Ascending aorta (tissue), 2 donors: ENCODE measurements around the gene SLC12A5. TPM values are rescaled to one million over a fixed set of nuclear protein-coding genes. Genes with fewer than 3 reads are reported as not detected.

Experiments
- DNase-seq, 2 donors: peaks; one replicate each; pipeline ENCODE4 v3.0.0-alpha.2; 2019; ENCODE audit warnings: low spot score in 2 of 2
- H3K27ac ChIP-seq, 2 donors: fragments of 200-600 bp; sonication (generic); one replicate each; pipeline ENCODE4 v1.5.1; 2016 to 2017; ENCODE audit warnings: mild to moderate bottlenecking in 1 of 2
- H3K27me3 ChIP-seq: fragments of 200-600 bp; sonication (generic); one replicate; pipeline ENCODE4 v1.5.1; 2017
- H3K36me3 ChIP-seq, 2 donors: fragments of 200-600 bp; sonication (generic); one replicate each; pipeline ENCODE4 v1.5.1; 2016
- H3K4me1 ChIP-seq, 2 donors: fragments of 200-600 bp; sonication (generic); one replicate each; pipeline ENCODE4 v1.5.1; 2016 to 2017; ENCODE audit warnings: mild to moderate bottlenecking in 1 of 2
- H3K4me3 ChIP-seq, 2 donors: fragments of 200-600 bp; sonication (generic); one replicate each; pipeline ENCODE4 v1.5.1; 2016 to 2017; ENCODE audit warnings: mild to moderate bottlenecking in 1 of 2
- H3K9me3 ChIP-seq, 2 donors: fragments of 200-600 bp; sonication (generic); one replicate each; pipeline ENCODE4 v1.5.1; 2016
- intact Hi-C: fragments of 100-400 bp; cut with DNase I; formaldehyde crosslinking; loops from one replicate; pipeline ENCODE4 v1.15.1; 2023
- total RNA-seq: library from RNA; depleted of rRNA; stranded (reverse); fragments of >200 nt; gene quantifications from one replicate; pipeline ENCODE4 v1.1.0, GENCODE V29; 2016
- TF ChIP-seq, protein P1 (sequence below), 3 experiments: fragments of 200-600 bp in 2 of 3; fragments of 450-650 bp in 1 of 3; sonication (generic) in 2 of 3; IDR thresholded peaks; one replicate each; pipeline ENCODE4 v1.5.1; 2016 to 2019; ENCODE audit warnings: antibody characterized with exemption in 3 of 3, mild to moderate bottlenecking in 1 of 3, moderate library complexity in 1 of 3

The SLC12A5 gene
- total RNA-seq, 1 donor from 2014 or later = not detected

DNA sequence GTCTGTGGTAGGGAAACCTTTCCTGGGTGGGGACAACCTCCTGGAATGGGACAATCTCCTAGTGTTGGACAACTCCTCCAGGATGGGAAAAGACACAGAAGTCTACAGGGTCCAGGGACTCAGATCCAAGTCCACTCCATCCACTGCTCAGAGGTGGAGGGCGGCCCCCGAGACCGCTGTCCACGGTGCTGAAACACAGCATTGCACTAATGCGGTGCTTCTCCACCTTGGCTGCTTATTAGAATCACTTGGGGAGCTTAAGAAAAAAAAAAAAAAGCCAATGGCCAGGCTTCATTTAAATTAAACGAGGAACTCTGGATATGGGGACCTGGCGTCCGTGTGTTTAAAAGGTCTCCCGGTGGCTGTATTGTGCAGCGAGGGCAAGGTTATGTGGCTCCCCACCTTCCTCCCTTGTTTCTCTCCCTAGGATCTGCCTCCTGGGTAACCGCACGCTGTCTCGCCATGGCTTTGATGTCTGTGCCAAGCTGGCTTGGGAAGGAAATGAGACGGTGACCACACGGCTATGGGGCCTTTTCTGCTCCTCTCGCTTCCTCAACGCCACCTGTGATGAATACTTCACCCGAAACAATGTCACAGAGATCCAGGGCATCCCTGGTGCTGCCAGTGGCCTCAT, 12.0 kb downstream of the SLC12A5 start:
- Histone ChIP-seq H3K4me3 (no peak overlapping the region), H3K36me3 (no peaks in the 10 kb centered on the region), H3K27me3 (no peaks in the 10 kb centered on the region), H3K27ac (no peak overlapping the region), H3K4me1 (no peaks in the 10 kb centered on the region), H3K9me3 (no peaks in the 10 kb centered on the region)
- intact Hi-C loops = no loop called here
- TF ChIP-seq, protein P1, sequence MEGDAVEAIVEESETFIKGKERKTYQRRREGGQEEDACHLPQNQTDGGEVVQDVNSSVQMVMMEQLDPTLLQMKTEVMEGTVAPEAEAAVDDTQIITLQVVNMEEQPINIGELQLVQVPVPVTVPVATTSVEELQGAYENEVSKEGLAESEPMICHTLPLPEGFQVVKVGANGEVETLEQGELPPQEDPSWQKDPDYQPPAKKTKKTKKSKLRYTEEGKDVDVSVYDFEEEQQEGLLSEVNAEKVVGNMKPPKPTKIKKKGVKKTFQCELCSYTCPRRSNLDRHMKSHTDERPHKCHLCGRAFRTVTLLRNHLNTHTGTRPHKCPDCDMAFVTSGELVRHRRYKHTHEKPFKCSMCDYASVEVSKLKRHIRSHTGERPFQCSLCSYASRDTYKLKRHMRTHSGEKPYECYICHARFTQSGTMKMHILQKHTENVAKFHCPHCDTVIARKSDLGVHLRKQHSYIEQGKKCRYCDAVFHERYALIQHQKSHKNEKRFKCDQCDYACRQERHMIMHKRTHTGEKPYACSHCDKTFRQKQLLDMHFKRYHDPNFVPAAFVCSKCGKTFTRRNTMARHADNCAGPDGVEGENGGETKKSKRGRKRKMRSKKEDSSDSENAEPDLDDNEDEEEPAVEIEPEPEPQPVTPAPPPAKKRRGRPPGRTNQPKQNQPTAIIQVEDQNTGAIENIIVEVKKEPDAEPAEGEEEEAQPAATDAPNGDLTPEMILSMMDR (IDR thresholded peaks at IDR 0.05) = no peak
- no peak for DNase-seq

DNA sequence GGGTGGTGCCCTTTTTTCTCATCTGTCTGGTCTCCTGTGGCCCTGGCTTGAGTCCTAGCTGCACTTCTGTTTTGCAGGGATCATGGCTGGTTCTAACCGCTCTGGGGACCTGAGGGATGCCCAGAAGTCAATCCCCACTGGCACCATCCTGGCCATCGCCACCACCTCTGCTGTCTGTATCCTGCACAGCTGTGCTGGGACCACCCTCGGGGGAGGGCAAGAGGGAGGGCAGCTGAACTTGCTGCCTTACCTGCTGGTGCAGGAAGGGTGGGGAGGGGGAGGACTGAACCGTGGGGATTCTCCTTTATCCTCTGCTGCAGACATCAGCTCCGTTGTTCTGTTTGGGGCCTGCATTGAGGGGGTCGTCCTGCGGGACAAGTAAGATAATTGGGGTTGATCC, 14.5 kb downstream of the SLC12A5 start:
- Histone ChIP-seq H3K9me3 (no peaks in the 10 kb centered on the region), H3K4me3 (no peak overlapping the region), H3K27ac (no peak overlapping the region), H3K27me3 (no peaks in the 10 kb centered on the region), H3K4me1 (no peaks in the 10 kb centered on the region), H3K36me3 (no peaks in the 10 kb centered on the region)
- intact Hi-C loops = no loop called here
- TF ChIP-seq, protein P1 (IDR thresholded peaks at IDR 0.05) = no peak
- DNase-seq = no peak

- H3K27me3 ChIP-seq = no peaks in the 10 kb centered on the region
- no peak overlapping the region for H3K4me3 ChIP-seq
- H3K9me3 ChIP-seq = no peaks in the 10 kb centered on the region
- DNase-seq = no peak
- intact Hi-C loops = no loop called here
- TF ChIP-seq, protein P1 (IDR thresholded peaks at IDR 0.05) = no peak
- no peak overlapping the region for H3K27ac ChIP-seq
- H3K4me1 ChIP-seq = no peaks in the 10 kb centered on the region
- H3K36me3 ChIP-seq = no peaks in the 10 kb centered on the region
These were observed 15.9 kb downstream of the SLC12A5 start for GRCh38 chr20:46044896-46045295.

GRCh38 chr20:46046588-46047310, 17.7 kb downstream of the SLC12A5 start:
- no peak for DNase-seq
- H3K9me3 ChIP-seq = no peaks in the 10 kb centered on the region
- no peak overlapping the region for H3K4me3 ChIP-seq
- intact Hi-C loops = no loop called here
- no peaks in the 10 kb centered on the region for H3K27me3 ChIP-seq
- TF ChIP-seq, protein P1 (IDR thresholded peaks at IDR 0.05) = no peak
- no peaks in the 10 kb centered on the region for H3K4me1 ChIP-seq
- H3K27ac ChIP-seq = no peak overlapping the region
- H3K36me3 ChIP-seq = no peaks in the 10 kb centered on the region

DNA sequence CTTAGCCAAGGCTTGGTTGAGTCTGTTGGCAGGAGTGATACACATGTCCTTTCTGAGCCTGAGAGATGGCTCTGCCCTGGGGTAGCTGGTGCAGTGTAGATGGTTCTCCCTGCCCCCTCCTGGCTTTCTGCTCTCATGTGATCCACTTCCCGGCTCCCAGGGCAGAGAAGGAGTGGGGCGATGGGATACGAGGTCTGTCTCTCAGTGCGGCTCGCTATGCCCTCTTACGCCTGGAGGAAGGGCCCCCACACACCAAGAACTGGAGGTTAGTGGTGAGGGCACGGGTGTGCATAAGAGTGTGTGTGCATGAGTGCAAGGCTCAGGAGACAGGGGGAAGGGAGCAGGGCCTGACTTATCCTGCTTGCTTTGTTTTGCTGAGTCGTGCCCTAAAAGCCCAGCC, 18.8 kb downstream of the SLC12A5 start:
- TF ChIP-seq, protein P1 (IDR thresholded peaks at IDR 0.05) = no peak
- no peaks in the 10 kb centered on the region for H3K36me3 ChIP-seq
- DNase-seq = no peak
- H3K9me3 ChIP-seq = no peaks in the 10 kb centered on the region
- no peak overlapping the region for H3K27ac ChIP-seq
- intact Hi-C loops = no loop called here
- no peaks in the 10 kb centered on the region for H3K27me3 ChIP-seq
- H3K4me3 ChIP-seq = no peak overlapping the region
- H3K4me1 ChIP-seq = no peaks in the 10 kb centered on the region
